NCI-H2107 (cell line): ENCODE results near the gene ELAVL4.
"Not testable (repeated sequence)": the region's sequence is repeated elsewhere in the genome, so short reads cannot be mapped to it uniquely, and the experiment has no call there.

Source experiments
- DNase-seq: peaks from one replicate; lab custom pipeline; 2025; lab: John Stamatoyannopoulos, UW

The ELAVL4 gene

DNA sequence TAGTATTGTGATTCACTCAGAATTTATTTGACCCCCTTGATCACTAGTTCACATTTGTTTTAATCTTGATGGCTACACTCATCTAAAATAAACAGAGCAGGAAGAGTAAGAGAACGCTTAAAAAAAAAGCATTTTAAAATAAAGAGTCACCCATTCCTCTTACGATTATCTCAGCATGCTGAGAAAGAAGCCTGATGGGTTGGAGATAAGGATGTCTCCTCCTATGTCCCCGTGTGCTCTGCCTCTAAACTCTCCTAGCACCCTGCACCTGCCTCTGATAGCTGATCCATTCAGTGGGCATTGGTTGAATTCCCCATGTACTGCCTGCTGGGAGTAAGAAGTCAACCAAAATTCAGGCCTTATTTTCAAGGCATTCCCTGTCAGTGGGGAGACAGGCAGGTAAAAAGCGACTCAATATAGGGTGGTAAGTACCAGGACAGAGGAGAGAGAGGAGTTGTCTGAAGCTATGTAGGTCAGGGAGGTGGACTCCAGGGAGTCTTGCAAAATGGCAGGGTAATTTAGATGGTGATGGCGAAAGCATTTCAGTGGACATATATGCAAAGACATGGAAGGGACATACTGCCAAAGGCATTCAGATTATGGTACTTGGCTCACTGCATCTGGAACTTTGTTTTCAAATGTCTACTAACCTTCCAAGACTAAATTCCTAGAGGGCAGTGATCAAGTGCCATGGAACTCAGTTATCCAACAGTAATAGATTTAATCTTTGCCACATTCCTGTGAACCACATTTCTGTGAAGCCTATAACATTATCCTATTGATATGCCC is 18.4 kb downstream of the ELAVL4 start:
- no peak for DNase-seq

DNA sequence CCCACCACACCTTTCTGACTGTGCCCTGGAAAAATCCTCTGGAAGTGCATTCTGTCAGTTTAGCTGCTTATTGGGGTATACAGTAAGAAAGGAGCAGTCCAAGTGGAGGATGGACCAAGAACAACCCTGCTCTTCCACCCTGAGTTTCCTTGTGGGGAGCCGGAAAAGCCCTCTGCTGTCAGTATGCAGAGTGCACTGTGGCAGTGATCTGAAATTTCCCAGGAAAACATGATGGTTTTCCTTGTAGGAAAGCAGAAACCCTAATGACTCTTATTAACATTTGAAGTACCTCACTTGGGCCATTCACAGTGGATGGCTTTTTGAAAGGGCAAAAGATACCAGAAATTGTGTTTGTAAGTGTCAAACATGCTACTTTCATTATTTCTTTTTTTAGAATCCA is 20.5 kb downstream of the ELAVL4 start:
- DNase-seq = no peak

DNA sequence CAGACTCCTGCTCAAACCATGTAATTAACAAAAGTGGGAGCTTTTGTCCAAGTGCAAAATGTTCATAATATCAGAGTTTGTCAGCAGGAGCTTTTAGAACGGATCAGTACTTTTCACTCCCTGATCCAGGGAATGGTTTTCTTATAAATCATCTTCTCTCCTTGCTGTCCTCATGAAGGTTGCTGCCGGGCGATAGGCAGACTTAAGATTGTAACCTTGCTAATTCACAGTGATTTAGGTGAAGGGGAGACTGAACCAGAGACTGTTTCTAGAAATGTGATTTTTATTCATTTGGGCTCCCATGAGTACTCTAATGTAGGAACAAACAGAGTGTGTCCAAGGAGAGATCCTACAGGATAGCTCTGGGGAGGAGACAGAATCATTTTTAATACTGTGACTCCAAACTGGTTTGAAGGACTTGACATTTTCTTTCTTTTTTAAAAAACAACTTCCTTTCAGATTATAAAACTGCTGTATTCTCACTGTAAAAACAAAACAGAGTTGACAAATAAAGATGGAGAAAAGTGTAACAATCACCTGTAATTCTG is 23.7 kb downstream of the ELAVL4 start:
- no peak for DNase-seq

DNA sequence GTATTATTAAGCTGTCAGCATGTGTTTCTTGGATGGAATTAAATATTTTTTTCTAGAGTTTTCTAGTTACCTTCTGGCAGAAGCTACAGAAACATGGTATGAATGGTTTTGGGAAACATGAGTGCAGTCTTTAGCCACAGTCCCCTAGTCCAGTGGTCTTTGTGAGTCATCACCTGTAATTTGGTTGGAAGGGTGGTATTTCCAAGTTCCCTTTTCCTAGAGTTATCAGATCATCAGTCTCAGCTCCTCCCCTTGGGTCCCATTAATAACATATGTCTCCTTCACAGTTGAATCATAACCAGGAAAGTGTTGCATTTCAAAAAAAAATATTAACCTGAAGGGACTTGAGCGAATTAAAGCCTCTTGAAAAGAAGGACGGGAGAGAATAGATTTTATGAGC is 27.0 kb downstream of the ELAVL4 start:
- no peak for DNase-seq

DNA sequence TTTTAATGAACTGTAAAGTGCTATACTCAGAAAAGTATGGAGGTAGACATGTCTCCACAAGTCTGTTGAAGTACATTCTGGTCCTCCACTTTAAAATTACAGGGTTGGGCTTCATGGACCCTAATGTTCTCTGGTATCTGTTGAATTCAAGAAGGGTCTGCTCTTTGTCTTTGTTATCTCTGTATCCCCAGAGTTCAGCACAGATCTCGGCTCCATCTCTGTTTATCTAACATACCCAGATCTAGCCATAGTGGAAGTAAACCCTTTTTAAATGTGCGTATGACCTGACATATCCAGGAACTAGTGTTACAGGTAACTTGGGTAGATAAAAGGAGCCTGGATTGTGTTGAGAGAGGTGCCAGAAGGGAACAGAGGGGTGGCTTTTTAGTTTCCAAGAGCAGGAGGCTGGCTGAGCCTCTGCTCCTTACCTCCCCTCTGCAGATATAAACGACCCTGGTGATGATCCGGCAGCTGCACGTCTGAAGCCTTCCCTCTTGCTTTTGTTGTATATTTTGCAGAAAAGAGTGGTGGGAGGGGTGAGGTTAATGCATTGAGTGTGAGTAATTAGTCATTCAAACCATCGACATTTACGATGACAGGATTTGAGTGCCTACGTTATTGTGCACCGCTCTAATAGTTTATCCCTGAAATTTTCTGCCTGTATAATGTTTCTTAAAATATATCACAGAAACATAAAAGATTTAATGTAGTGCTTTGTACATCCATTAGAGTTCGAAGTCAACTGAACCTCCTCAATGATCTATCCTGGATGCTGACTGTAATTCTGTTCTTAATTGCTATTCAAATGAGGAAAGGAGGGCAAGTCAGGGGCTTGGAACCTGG is 30.8 kb downstream of the ELAVL4 start:
- no peak for DNase-seq

DNA sequence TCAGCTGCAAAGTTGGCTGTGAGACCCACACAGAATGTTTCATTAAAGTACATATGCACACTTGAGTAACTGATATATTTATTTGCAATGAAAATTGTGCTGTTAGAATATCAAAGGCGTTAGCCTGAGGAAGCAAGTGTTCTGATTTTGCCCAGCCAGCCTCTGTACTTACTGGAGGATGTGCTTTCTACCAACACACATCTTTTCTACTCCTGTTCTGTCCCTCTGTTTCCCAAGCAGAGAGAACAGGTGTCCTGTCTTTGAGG is 31.4 kb downstream of the ELAVL4 start:
- no peak for DNase-seq

DNA sequence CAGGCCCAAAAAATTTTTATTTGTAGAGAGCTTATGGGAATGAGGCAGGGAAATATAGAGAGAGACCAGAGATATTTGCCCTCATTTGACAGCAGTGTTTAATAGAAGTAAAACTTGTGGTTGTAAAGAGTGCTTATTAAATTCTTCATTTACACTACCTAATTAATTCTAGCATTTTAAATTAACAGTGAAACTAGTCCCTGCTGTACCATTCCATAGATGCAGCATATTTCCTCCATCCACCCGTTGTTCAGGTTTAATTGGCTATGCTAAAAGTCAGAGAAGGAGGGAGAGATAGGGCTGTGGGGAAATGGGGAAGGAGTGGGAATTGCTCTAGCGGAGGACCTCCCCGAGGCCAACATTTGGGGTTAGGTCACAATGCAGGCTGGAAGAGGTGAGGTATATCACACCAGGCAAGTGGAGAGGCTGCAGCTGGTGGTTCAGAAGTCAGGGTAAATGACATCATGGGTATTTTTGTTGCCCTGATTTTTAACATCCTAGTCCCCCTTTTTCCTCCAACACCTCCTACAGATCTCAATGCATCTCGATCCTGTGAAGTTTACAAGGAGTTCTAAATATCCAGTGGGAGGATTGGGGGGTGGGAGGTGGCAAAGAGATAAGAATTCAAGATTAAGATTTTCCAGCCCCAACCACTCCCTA is 38.6 kb downstream of the ELAVL4 start:
- no peak for DNase-seq

DNA sequence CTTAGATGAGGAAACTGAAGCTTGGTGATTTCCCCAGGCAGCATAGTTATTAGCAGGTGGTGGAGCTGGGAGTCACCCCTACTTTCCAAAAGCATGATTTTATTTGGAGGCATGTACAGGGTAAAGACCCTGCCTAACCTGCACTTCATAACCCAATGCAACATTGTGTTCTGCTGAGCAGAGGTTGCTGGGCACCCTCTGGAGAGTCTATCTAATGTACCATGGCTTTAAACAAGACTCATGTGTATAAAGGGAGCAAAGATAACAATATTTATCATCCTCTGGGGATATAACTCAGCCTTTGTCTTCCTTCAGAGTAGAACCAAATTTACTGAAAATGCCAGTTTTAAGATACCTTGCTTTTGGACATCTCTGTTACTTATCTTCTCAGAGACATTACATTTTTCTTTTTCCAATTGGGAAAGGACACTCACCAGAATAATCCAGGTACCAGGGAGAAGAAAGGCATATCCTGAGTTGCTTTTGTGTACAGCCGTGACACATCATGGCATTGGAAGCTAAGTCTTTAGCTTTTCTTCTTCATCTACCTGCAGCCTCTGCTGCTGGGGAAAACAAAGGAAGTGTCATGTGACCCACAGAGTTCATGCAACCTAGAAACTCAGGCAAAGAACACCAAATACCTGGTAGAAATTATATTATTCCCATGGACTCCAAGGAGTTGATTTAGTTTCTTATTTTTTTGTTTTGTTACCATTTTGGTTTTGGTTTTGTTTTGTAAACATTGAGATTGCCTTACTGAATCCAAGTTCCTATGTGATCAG is 39.6 kb downstream of the ELAVL4 start:
- no peak for DNase-seq

DNA sequence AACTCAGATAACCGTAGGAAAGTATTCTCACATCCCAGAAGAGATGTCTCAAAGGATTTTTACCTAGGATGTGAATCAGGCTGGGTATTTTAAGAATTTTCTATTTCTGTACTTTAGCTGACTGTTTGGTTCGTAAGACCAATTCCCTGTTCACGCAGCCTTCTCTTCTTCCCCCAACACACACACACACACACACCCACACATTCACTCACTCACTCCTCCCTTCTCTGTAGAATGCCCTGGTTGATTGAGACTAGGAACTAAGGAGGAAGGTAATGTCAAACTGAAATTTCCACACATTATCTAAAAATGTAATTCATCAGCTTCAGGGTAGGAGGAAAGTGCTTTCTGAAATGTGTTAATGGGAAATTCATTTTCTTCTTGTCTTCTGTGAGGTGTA is 43.5 kb downstream of the ELAVL4 start:
- DNase-seq = no peak

DNA sequence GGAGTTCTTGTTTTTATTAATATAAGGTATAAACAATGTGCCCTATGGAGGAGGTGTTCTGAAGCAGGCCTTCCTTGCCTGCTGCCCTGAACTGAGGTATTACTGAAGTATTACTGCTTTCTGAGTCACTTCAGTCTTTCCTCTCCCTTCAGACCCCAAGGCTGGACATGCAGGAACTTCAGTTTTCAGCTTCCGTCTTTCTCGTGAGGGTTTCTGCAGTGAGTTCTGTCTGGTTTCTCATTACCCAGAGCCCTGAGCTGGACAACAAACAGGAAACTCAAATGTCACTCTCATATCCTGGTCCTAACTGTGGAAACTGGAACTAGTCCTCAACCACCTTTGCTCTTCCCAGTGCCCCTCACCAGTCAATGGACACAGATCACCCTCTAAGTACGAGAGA is 46.8 kb downstream of the ELAVL4 start:
- DNase-seq = no peak

DNA sequence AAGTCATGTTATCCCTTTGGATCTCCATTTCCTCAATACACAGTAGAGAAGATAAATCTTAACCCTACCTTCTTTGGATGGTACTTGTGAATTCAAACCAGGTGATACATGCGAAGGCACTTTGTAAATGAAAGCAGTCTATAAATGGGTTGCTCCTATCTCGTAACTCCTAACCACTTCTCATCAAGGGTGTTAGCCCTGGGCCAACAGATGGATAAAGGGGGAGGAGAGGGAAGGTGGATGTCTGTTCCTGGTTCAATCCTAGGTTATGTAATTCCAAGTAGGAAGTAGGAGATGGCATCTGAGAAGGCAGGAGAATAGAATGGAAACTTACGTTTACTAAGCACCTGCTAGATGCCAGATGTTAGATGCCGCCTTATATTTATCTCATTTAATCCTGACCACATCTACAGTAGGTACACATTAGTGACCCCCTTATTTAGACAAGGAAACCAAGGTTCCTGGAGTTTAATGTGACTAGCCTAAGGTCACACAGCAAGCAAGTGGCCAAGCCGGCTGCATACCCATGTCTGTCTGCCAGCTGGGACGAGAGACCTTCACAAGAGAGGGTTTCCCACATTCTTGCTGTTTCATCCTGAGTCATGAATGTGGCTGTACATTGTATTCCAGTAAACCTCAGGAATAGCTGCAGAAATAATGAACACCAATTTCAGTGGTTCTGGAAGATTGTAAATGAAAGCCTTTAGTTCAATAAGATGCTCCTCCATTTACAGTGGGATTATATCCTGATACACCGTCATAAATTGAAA is 47.7 kb downstream of the ELAVL4 start:
- no peak for DNase-seq

DNA sequence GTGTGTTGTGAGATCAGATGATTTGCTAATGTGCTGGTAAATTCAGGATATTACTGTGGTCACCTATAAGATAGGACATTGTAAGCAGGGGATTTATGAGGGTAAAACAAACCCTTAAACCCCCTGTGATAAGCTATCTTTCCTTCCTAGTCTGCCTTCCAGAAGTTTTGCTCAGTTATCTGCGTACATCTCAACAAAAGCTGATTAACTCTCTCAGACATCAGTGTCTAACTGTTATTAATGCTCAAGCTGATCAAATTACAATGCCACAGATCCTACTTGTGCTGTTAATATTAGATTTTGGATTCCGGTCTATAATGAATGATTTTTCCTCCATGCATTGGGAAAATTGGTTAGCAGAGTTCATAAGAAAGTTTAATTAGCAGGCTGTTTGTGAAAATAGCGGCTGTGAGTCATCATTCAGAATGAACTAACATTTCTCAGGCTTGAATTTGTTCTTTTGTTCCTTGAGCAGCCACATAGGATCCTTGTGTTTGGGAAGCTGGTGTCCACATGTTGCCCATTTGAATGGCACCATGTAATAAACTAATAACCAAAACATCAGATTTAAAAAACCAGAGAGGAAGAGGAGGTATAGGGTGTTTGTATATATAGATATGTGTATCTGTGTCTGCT is 48.7 kb downstream of the ELAVL4 start:
- no peak for DNase-seq

DNA sequence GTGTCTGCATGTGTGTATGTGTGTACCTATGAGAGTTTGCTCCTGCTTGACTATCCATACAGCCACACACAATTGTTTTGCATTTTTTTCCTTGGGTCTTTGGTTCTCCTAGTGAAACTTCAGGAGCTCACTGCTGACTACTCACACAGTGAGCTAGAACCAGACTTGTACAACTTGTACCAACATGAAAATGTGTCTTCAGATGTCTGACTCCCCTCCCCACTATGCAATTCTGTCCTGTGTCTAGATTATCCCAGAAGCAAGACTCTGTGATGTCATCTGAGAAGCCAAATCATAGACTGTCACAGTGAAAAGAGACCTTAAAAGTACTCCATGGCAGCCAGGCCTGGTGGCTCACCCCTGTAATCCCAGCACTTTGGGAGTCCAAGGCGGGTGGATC is 49.7 kb downstream of the ELAVL4 start:
- no peak for DNase-seq

DNA sequence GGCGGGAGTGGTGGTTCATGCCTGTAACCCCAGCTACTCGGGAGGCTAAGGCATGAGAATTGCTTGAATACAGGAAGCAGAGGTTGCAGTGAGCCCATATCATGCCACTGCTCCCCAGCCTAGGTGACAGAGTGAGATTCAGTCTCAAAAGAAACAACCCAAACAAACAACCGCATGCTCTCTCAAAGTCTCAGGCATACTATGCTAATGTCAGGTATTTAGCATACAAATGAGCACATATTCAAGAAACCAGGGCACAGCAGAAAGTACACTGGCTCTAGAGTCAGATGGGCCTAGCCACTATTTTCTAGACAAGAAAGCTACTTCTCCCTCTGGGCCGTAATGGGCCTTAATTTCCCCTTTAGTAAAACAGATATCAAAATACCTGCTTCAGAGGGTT is 55.0 kb downstream of the ELAVL4 start:
- DNase-seq = no peak

DNA sequence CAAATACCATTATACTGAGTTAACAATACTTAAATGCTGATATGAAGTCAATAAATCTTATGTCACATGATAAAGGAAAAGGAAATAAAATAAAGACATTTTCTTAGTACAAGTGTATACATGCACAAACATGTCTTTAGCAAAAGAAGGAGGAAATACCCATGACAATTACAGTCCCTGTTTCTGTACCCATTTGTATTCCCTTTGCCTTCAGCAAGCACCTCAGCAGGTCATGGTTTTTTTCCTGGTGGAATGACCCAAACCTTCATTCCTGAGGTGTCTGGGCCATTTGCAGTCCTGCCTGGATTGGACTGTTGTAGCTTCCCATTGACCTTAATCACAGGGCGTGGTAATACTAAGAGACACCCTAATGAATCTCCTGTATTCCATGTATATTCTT is 57.6 kb downstream of the ELAVL4 start:
- not testable (repeated sequence) for DNase-seq

DNA sequence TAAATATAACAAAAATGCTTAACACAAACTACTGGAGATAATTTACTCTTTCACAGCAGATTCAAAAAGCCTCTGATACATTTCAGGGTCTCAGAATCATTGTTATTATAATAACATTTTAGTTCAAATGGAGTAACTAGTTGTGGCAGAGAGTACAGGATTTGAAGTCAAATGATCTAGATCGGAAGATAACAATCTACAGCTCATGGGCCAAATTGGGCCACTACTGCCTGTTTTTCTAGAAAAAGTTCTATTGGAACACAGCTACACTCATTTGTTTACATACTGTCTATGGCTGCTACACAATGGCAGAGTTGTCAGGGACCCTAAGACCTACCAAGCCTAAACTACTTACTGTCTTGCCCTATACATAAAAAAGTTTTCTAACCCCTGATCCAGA is 63.6 kb downstream of the ELAVL4 start:
- DNase-seq = no peak

DNA sequence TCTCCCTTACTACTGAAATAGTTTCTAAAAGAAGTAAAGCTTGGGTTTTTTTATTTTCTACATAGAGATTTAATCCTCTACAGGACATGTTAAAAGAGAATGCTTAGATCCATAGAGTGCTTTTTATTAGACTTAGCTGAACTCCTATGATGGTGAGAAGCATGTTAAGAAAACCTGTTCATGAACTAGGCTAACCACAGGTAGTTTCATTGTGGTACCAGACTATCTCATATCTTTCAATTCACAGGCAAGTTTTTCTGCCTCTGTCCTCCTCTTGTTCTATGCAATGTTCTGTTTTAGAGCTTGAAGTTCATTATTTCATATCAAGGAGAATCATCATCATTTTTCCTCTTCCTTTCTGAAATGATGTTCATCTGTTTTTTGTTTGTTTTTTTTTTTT is 65.4 kb downstream of the ELAVL4 start:
- DNase-seq = no peak

DNA sequence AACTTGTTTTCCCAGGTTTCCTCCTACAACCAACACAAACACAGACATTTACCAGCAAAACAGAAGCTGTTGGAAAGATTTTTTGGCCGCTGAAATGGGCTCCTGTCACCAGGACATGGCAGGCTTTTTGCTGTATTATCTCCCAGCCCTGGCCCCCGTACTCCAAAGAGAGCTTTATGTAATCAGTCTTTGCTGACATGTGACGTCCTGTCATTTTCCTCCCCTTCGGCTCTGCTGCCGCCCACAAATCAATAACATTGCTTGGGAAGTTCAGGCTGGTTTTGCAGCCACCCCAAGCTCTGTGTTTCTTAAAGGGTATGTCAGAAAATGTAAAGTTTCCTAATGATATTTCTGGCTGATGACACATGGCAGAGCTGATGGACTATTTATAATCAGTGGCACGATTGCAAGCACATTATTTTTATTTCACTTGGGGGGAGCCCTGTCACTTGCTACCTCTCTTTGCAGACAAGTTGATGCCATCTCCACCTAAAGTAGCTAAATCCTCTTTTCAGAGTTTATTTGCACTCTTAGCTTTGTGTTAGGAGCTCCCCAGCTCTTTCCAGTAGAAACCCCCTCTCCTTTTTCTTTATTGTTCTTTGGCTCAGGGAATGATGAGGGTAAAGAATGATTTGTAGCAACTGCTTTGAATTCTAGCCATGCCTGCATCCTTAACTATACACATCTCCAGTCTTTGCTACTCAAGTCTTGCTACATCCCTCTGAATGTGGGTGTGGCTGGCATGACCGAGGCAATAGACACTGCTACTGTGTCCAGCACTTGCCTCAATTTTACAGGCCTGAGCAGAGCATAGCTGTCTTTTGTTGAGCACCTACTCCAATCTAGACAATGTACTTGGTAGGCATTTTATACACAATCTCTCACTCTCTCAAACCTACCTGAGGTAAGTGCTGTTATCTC is 67.3 kb downstream of the ELAVL4 start:
- DNase-seq = no peak

DNA sequence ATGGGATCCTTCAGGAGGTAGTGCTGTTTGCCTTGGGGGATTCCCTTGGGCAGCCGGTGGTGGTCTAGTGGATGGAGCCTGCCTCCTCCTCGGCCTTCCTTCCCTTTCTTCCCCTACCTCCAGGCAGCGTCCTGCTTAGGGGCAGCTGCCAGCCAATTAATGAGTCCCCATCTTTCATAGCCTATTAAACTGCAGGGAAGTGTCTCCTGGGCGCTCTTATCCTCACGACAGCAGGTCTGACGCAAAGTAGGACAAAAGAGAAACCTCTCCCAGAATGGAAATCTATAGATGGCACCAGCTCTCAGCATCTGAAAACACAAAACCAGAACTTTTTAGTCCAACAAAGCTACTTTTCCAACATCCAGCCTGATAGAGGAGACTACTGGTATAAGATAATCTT is 69.3 kb downstream of the ELAVL4 start:
- DNase-seq = no peak

DNA sequence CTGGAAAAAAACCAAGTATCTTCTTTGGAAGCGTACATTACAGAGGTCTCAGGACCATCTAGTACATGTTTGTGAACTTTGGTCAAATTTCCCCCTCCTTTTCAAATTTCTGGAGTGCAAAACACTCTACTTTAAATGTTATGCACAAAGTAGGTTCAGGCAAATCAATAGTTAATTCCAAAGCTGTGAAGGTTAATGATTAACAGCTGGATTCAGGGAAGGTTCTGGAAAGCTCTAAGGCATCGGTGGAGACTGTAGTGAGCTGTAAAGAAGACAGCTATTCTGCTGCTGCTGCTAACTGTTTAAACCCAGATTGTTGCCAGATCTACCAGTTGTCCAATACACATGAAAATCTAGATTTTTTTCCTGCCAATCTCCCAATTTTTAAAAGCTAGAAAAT is 70.9 kb downstream of the ELAVL4 start:
- DNase-seq = no peak
